Measurements from ENCODE around the gene CHSY1. TPM values are rescaled to one million over a fixed set of nuclear protein-coding genes. Genes with fewer than 3 reads are reported as not detected.
"Not testable (repeated sequence)": the region's sequence is repeated elsewhere in the genome, so short reads cannot be mapped to it uniquely, and the experiment has no call there.

CHSY1 gene
- total and polyA plus RNA-seq, 7 donors, result 1.8 to 13.6 (median 11.2) TPM

GRCh38 chr15:101294731-101295606 lies 43.1 kb upstream of the CHSY1 start, which contains the start of gene SNRPA1:
SNRPA1 (minus strand) TSS chr15:101295248; CDS start chr15:101295178, 70 bp downstream.
- no peak for TF ChIP-seq CTCF (IDR thresholded peaks at IDR 0.05)
- peak; percentile 79 to 96 (median 94) for TF ChIP-seq POLR2AphosphoS5 (IDR thresholded peaks at IDR 0.05)
- peak; percentile 62 to 72 for TF ChIP-seq POLR2A (IDR thresholded peaks at IDR 0.05)
- H3K4me3 ChIP-seq, result peak within 1 kb of the TSS; percentile 67 to 91 (median 80)
- 0% methylated on average over 87 of the region's 87 CpGs for WGBS, 2 donors
- intact Hi-C loops (cut with DNase I), result loop anchor here (2.0 kb wide), 2 partner anchors 18 to 358 kb away; partner anchors contain the start of genes SELENOS and TM2D3
- no peaks in the 10 kb centered on the region for H3K9me3 ChIP-seq
- DNase-seq, result peak; percentile 99
- H3K27me3 ChIP-seq, result no peaks in the 10 kb centered on the region
- peaks cover 0 to 7% (median 0%) of the 10 kb centered on the region in 4 donors for H3K36me3 ChIP-seq
- peak within 1 kb of the TSS; percentile 90 to 95 (median 94) for H3K27ac ChIP-seq
- peaks cover 0 to 39% (median 32%) of the 10 kb centered on the region in 4 donors for H3K4me1 ChIP-seq

GRCh38 chr15:101293122-101293521 lies 41.3 kb upstream of the CHSY1 start:
- H3K4me3 ChIP-seq, result peak overlapping the region in 1 of 4 donors; percentile 86
- H3K9me3 ChIP-seq, result no peaks in the 10 kb centered on the region
- no peaks in the 10 kb centered on the region for H3K27me3 ChIP-seq
- TF ChIP-seq POLR2A (IDR thresholded peaks at IDR 0.05), result no peak
- TF ChIP-seq EP300 (IDR thresholded peaks at IDR 0.05), result no peak
- no peak for TF ChIP-seq POLR2AphosphoS5 (IDR thresholded peaks at IDR 0.05)
- TF ChIP-seq CTCF (IDR thresholded peaks at IDR 0.05), result no peak
- peaks cover 0 to 39% (median 32%) of the 10 kb centered on the region in 4 donors for H3K4me1 ChIP-seq
- DNase-seq, result no peak
- intact Hi-C loops (cut with DNase I), result no loop called here
- WGBS, 2 donors, result 71 to 83% methylated on average over 10 of the region's 10 CpGs
- H3K36me3 ChIP-seq, result peaks cover 0 to 22% (median 0%) of the 10 kb centered on the region in 4 donors
- peak overlapping the region in 3 of 4 donors; percentile 90 to 95 (median 94) for H3K27ac ChIP-seq

GRCh38 chr15:101288905-101289513 lies 37.2 kb upstream of the CHSY1 start:
- TF ChIP-seq EP300 (IDR thresholded peaks at IDR 0.05) (no peak), POLR2A (IDR thresholded peaks at IDR 0.05) (no peak), CTCF (IDR thresholded peaks at IDR 0.05) (peak in 3 of 4 experiments; percentile 41 to 50 (median 48))
- intact Hi-C loops (cut with DNase I), result no loop called here
- H3K4me3 ChIP-seq, result no peak overlapping the region
- DNase-seq, result no peak
- 52 to 75% methylated on average over 8 of the region's 8 CpGs for WGBS, 2 donors
- no peaks in the 10 kb centered on the region for H3K27me3 ChIP-seq
- no peaks in the 10 kb centered on the region for H3K9me3 ChIP-seq
- peaks cover 0 to 26% (median 24%) of the 10 kb centered on the region in 4 donors for H3K4me1 ChIP-seq
- no peak overlapping the region for H3K27ac ChIP-seq
- H3K36me3 ChIP-seq, result peaks cover 14 to 61% (median 27%) of the 10 kb centered on the region in 4 donors

GRCh38 chr15:101287342-101287741 lies 35.5 kb upstream of the CHSY1 start:
- intact Hi-C loops (cut with DNase I); H3K27ac ChIP-seq; H3K9me3 ChIP-seq; H3K4me1 ChIP-seq; H3K27me3 ChIP-seq; H3K4me3 ChIP-seq; DNase-seq: not testable (repeated sequence)
- peaks cover 14 to 77% (median 38%) of the 10 kb centered on the region in 4 donors for H3K36me3 ChIP-seq
- 97 to 98% methylated on average over 6 of the region's 6 CpGs for WGBS, 2 donors
